K562 (cell line): Measurements from ENCODE around the gene HBG1. TPM values are rescaled to one million over a fixed set of nuclear protein-coding genes. Genes with fewer than 3 reads are reported as not detected.

Experiments used
- ARNT ChIP-seq, 2 experiments: fragments of 450-650 bp; IDR thresholded peaks; 2 replicates each; pipeline ENCODE4 v1.6.1; 2016; ENCODE audit warnings: mild to moderate bottlenecking in 1 of 2
- C11orf30 ChIP-seq: fragments of 450-650 bp; IDR thresholded peaks from 2 replicates; pipeline ENCODE4 v1.6.1; 2016; ENCODE audit warnings: low read depth, mild to moderate bottlenecking
- CBFA2T3 ChIP-seq: fragments of 450-650 bp; IDR thresholded peaks from 2 replicates; pipeline ENCODE4 v1.6.1; 2017
- CEBPZ ChIP-seq: fragments of 150-350 bp; IDR thresholded peaks from 2 replicates; pipeline ENCODE4 v1.6.1; 2014; ENCODE audit warnings: low read depth, mild to moderate bottlenecking, low read length, borderline replicate concordance
- CREB1 ChIP-seq, 2 experiments: sonication (generic) in 1 of 2; formaldehyde crosslinking in 1 of 2; IDR thresholded peaks; 2 replicates each; pipeline versions ENCODE4 v1.6.1 to v1.8.0; 2012 to 2022; ENCODE audit warnings: inconsistent platforms in 1 of 2, mild to moderate bottlenecking in 1 of 2, missing genetic modification reagents in 1 of 2, moderate library complexity in 1 of 2
- CTBP1 ChIP-seq: fragments of 450-650 bp; IDR thresholded peaks from 2 replicates; pipeline ENCODE4 v1.6.1; 2016; ENCODE audit warnings: borderline replicate concordance
- HMBOX1 ChIP-seq: sonication (generic); IDR thresholded peaks from 2 replicates; pipeline ENCODE4 v1.6.1; 2016
- KLF13 ChIP-seq: fragments of 450-650 bp; IDR thresholded peaks from 2 replicates; pipeline ENCODE4 v1.6.1; 2016; ENCODE audit warnings: missing genetic modification characterization, low read depth, mild to moderate bottlenecking, missing compliant biosample characterization, moderate library complexity, borderline replicate concordance
- KLF16 ChIP-seq: IDR thresholded peaks from 2 replicates; pipeline ENCODE4 v1.6.1; 2016; ENCODE audit warnings: antibody characterized with exemption
- LEF1 ChIP-seq: fragments of 450-650 bp; IDR thresholded peaks from 2 replicates; pipeline ENCODE4 v1.6.1; 2016; ENCODE audit warnings: mild to moderate bottlenecking
- MAFF ChIP-seq: IDR thresholded peaks from 2 replicates; pipeline ENCODE4 v1.6.1; 2012; ENCODE audit warnings: low read length, improper control_type of control experiment
- MBD1 ChIP-seq: fragments of 250-450 bp; sonication (Bioruptor Pico); IDR thresholded peaks from 2 replicates; pipeline ENCODE4 v1.8.0; 2022; ENCODE audit warnings: inconsistent platforms
- NR2C2 ChIP-seq, 2 experiments: fragments of 200-800 bp in 1 of 2; sonication (Bioruptor generic) in 1 of 2; sonication (generic) in 1 of 2; formaldehyde crosslinking in 1 of 2; IDR thresholded peaks; 2 replicates each; pipeline versions ENCODE4 v1.6.1 to v1.8.0; 2016 to 2022; ENCODE audit warnings: mild to moderate bottlenecking in 1 of 2, missing compliant biosample characterization in 1 of 2, missing genetic modification characterization in 1 of 2, missing genetic modification reagents in 1 of 2
- TAF9B ChIP-seq: fragments of 450-650 bp; IDR thresholded peaks from 2 replicates; pipeline ENCODE4 v1.6.1; 2018; ENCODE audit warnings: mild to moderate bottlenecking; ENCODE audit not compliant: partially characterized antibody
- TRIM24 ChIP-seq, 2 experiments: fragments of 450-650 bp; IDR thresholded peaks; 2 replicates each; pipeline ENCODE4 v1.6.1; 2016
- TRIM25 ChIP-seq: fragments of 450-650 bp; IDR thresholded peaks from 2 replicates; pipeline ENCODE4 v1.7.0; 2016; ENCODE audit warnings: borderline replicate concordance
- ZNF197 ChIP-seq: fragments of 200-800 bp; sonication (Bioruptor generic); IDR thresholded peaks from 2 replicates; pipeline ENCODE4 v1.6.1; 2016; ENCODE audit warnings: low read depth, missing genetic modification characterization, missing compliant biosample characterization
- ZNF589 ChIP-seq: fragments of 200-800 bp; sonication (Bioruptor generic); IDR thresholded peaks from 2 replicates; pipeline ENCODE4 v1.6.1; 2016; ENCODE audit warnings: low read depth, missing genetic modification characterization, missing compliant biosample characterization
- ZNF695 ChIP-seq: fragments of 450-650 bp; formaldehyde crosslinking; IDR thresholded peaks from 2 replicates; pipeline ENCODE4 v1.4.0; 2020; ENCODE audit warnings: mild to moderate bottlenecking, moderate library complexity
- polyA plus RNA-seq, 8 experiments: library from polyadenylated mRNA; depleted of rRNA in 4 of 8; stranded (reverse) in 5 of 8; unstranded in 3 of 8; fragments of >200 nt; fragmentation: Nextera tagmentation in 2 of 8; fragmentation: Illumina TruSeq in 1 of 8; extraction: Ambion mirVana in 2 of 8; extraction: Trizol in 1 of 8; gene quantifications; 2 replicates each; pipeline versions ENCODE4 v1.2.1 to v1.2.3, GENCODE V29; 2011 to 2014; ENCODE audit warnings: inconsistent platforms in 1 of 8, missing spikeins in 1 of 8
- total RNA-seq, 7 experiments: library from RNA; depleted of rRNA in 6 of 7; stranded (reverse); fragments of >200 nt in 6 of 7; fragmentation: Illumina TruSeq in 2 of 7; extraction: Trizol in 2 of 7; gene quantifications; 2 replicates each; pipeline versions ENCODE4 v1.2.1 to v1.2.3, GENCODE V29; 2011 to 2021; ENCODE audit warnings: low replicate concordance in 1 of 7

Gene HBG1
- total and polyA plus RNA-seq, 9 of the 15 experiments (the other 6 are each of a cell fraction or from before 2014, with no cell fraction given), result 1,066 to 16,338 (median 4,898) TPM

- 0 out of 2 replicates have a peak, but pooled peaks have one; percentile 43 for TF ChIP-seq KLF16
- peak in 1 of 2 experiments; percentile 42; a peak in 1 of 4 replicates for TF ChIP-seq ARNT (IDR thresholded peaks at IDR 0.05)
- no peak for TF ChIP-seq ZNF695 (CRISPR knock-in tag)
- TF ChIP-seq MAFF, result peak; percentile 28; the same call in 1 of the 2 replicates
- no peak for TF ChIP-seq TRIM25
- no peak for TF ChIP-seq CEBPZ
- TF ChIP-seq C11orf30, result peak; percentile 78
- peak; percentile 36; the same call in 1 of the 2 replicates for TF ChIP-seq KLF13 (tag)
- peak; percentile 68; the same call in 1 of the 2 replicates for TF ChIP-seq ZNF589 (CRISPR knock-in tag)
- 0 out of 2 replicates have a peak, but pooled peaks have one; percentile 36 for TF ChIP-seq ZNF197 (CRISPR knock-in tag)
- peak; percentile 43; the same call in 1 of the 2 replicates for TF ChIP-seq CBFA2T3
- peak; percentile 84 for TF ChIP-seq HMBOX1
- TF ChIP-seq MBD1 (CRISPR knock-in tag), result no peak
- peak; percentile 65 for TF ChIP-seq LEF1
- TF ChIP-seq CTBP1, result peak; percentile 17; the same call in 1 of the 2 replicates
- 0 out of 2 replicates have a peak, but pooled peaks have one; percentile 30 for TF ChIP-seq NR2C2 (CRISPR knock-in tag; IDR thresholded peaks at IDR 0.05)
- TF ChIP-seq NR2C2 (tag; IDR thresholded peaks at IDR 0.05), result peak; percentile 85
- TF ChIP-seq TRIM24 (IDR thresholded peaks at IDR 0.05), result 0 out of 4 replicates have a peak, but pooled peaks of 1 of the 2 experiments have one; percentile 57
- no peak; the same call in 1 of the 2 replicates for TF ChIP-seq CREB1 (IDR thresholded peaks at IDR 0.05)
- peak; percentile 53; the same call in 1 of the 2 replicates for TF ChIP-seq CREB1 (CRISPR knock-in tag; IDR thresholded peaks at IDR 0.05)
- peak; percentile 15 for TF ChIP-seq TAF9B
Measured at GRCh38 chr11:5258543-5259262, 9.0 kb upstream of the HBG1 start (continued).
